HepG2 (cell line): Measurements from ENCODE around the gene ERC1. TPM values are rescaled to one million over a fixed set of nuclear protein-coding genes. Genes with fewer than 3 reads are reported as not detected.

Experiments used
- ATAC-seq: fragments of 200-7000 bp; cut with Tn5 transposase; 3 replicates; pipeline ENCODE4 v1.9.1; 2020; ENCODE audit warnings: mild to moderate bottlenecking, moderate library complexity
- BruUV-seq: library from RNA; stranded (reverse); fragments of 400-500 nt; replicated peaks from 2 replicates; lab custom pipeline; 2021; lab: Mats Ljungman, UMichigan
- CTCF ChIA-PET: fragments of 300-600 bp; formaldehyde crosslinking; extraction: SDS; loops from one replicate; lab custom pipeline; 2021; ENCODE audit warnings: low total read pairs, inconsistent platforms, low intra/inter-chr PET ratio; lab: Yijun Ruan, JAX
- POLR2A ChIA-PET: fragments of 350-600 bp; sonication (Branson Sonifier 250); formaldehyde crosslinking; loops from one replicate; lab custom pipeline; 2020; ENCODE audit warnings: antibody characterized with exemption, inconsistent platforms; lab: Yijun Ruan, JAX
- DNase-seq: peaks from one replicate; pipeline ENCODE4 v3.0.0-alpha.2; 2015; ENCODE audit warnings: low spot score
- FAIRE-seq: peaks from 3 replicates; lab custom pipeline; 2011; peaks lifted over from hg19 to GRCh38; lab: Jason Lieb, UNC
- H2AFZ ChIP-seq: one replicate; pipeline ENCODE4 v1.6.1; 2011; ENCODE audit warnings: low read length, inconsistent platforms
- H3K27ac ChIP-seq: fragments of 300-600 bp; 3 replicates; pipeline ENCODE4 v1.8.0; 2011; ENCODE audit warnings: mixed run types, mild to moderate bottlenecking, mixed read lengths, low read length, inconsistent platforms; ENCODE audit not compliant: insufficient read depth; ENCODE audit errors: extremely low read length
- H3K27me3 ChIP-seq, 2 experiments: fragments of 200-600 bp in 1 of 2; 2 replicates in 1 of 2; 3 replicates in 1 of 2; pipeline versions ENCODE4 v1.6.0 to v1.8.0; 2011; ENCODE audit warnings: low read length in 2 of 2, mild to moderate bottlenecking in 2 of 2, moderate library complexity in 2 of 2, inconsistent platforms in 1 of 2; ENCODE audit not compliant: insufficient read depth in 2 of 2, control insufficient read depth in 1 of 2
- H3K36me3 ChIP-seq, 2 experiments: fragments of 200-600 bp in 1 of 2; replicated peaks in 1 of 2; 2 replicates in 1 of 2; 3 replicates in 1 of 2; pipeline versions ENCODE4 v1.5.1 to v1.8.0; 2011; ENCODE audit warnings: low read length in 2 of 2, inconsistent platforms in 1 of 2; ENCODE audit not compliant: insufficient read depth in 2 of 2, control insufficient read depth in 1 of 2
- H3K4me1 ChIP-seq: 2 replicates; pipeline ENCODE4 v1.5.1; 2012; ENCODE audit warnings: low read length, inconsistent platforms; ENCODE audit not compliant: insufficient read depth
- H3K4me2 ChIP-seq: 2 replicates; pipeline ENCODE4 v1.6.0; 2011; ENCODE audit warnings: low read depth, low read length, inconsistent platforms
- H3K4me3 ChIP-seq, 3 experiments: fragments of 200-600 bp in 1 of 3; sonication (generic), shearing (Covaris generic) in 1 of 3; replicated peaks in 1 of 3; 2 replicates each; pipeline ENCODE4 v1.5.1; 2011 to 2016; ENCODE audit warnings: low read length in 3 of 3, inconsistent platforms in 2 of 3, low read depth in 2 of 3, mild to moderate bottlenecking in 2 of 3, control low read depth in 1 of 3, mixed read lengths in 1 of 3; ENCODE audit not compliant: insufficient read depth in 1 of 3
- H3K79me2 ChIP-seq: one replicate; pipeline ENCODE4 v1.6.1; 2011; ENCODE audit warnings: low read length, inconsistent platforms; ENCODE audit not compliant: insufficient read depth
- H3K9ac ChIP-seq: 2 replicates; pipeline ENCODE4 v1.6.0; 2011; ENCODE audit warnings: mild to moderate bottlenecking, low read depth, low read length, inconsistent platforms; ENCODE audit not compliant: insufficient read depth
- H3K9me3 ChIP-seq: 2 replicates; pipeline ENCODE4 v1.5.1; 2012; ENCODE audit warnings: mild to moderate bottlenecking, low read length
- H4K20me1 ChIP-seq: 2 replicates; pipeline ENCODE4 v1.6.0; 2011; ENCODE audit warnings: inconsistent platforms, mild to moderate bottlenecking, low read length, moderate library complexity; ENCODE audit not compliant: insufficient read depth
- AHR ChIP-seq: IDR thresholded peaks from 2 replicates; pipeline ENCODE4 v1.6.1; 2018; ENCODE audit warnings: missing genetic modification reagents, missing compliant biosample characterization
- ELF1 ChIP-seq: sonication (generic); formaldehyde crosslinking; IDR thresholded peaks from 2 replicates; pipeline ENCODE4 v1.4.0; 2020; ENCODE audit warnings: missing genetic modification reagents
- ERF ChIP-seq: IDR thresholded peaks from 2 replicates; pipeline ENCODE4 v1.6.1; 2018; ENCODE audit warnings: missing biosample characterization, missing genetic modification reagents
- FOXC1 ChIP-seq: sonication (generic); formaldehyde crosslinking; IDR thresholded peaks from 2 replicates; pipeline ENCODE4 v1.8.0; 2022; ENCODE audit warnings: mild to moderate bottlenecking, missing genetic modification reagents, borderline replicate concordance
- GTF2F1 ChIP-seq: fragments of 150-350 bp; IDR thresholded peaks from 2 replicates; pipeline ENCODE4 v1.6.1; 2014; ENCODE audit warnings: low read length
- MAZ ChIP-seq, 2 experiments: sonication (generic) in 1 of 2; formaldehyde crosslinking in 1 of 2; IDR thresholded peaks; 2 replicates each; pipeline versions ENCODE4 v1.5.0 to v1.6.1; 2012 to 2020; ENCODE audit warnings: low read depth in 2 of 2, mild to moderate bottlenecking in 2 of 2, borderline replicate concordance in 1 of 2, improper control_type of control experiment in 1 of 2, low read length in 1 of 2, missing genetic modification reagents in 1 of 2, moderate library complexity in 1 of 2
- RAD21 ChIP-seq: fragments of 450-650 bp; formaldehyde crosslinking; IDR thresholded peaks from 2 replicates; pipeline ENCODE4 v1.5.0; 2020; ENCODE audit warnings: mild to moderate bottlenecking
- SNAPC5 ChIP-seq: sonication (generic); formaldehyde crosslinking; IDR thresholded peaks from 2 replicates; pipeline ENCODE4 v1.8.1; 2023; ENCODE audit warnings: mild to moderate bottlenecking, missing genetic modification reagents, borderline replicate concordance
- SNRNP70 ChIP-seq: fragments of 200-400 bp; formaldehyde crosslinking; IDR thresholded peaks from 2 replicates; pipeline ENCODE4 v1.6.1; 2017; ENCODE audit warnings: mild to moderate bottlenecking, low read depth, low read length, moderate library complexity
- ZNF501 ChIP-seq: sonication (generic); formaldehyde crosslinking; IDR thresholded peaks from 2 replicates; pipeline ENCODE4 v1.5.1; 2020; ENCODE audit warnings: mild to moderate bottlenecking, moderate library complexity, missing genetic modification reagents
- ZNF574 ChIP-seq: sonication (generic); formaldehyde crosslinking; IDR thresholded peaks from 2 replicates; pipeline ENCODE4 v1.4.0; 2020; ENCODE audit warnings: missing genetic modification reagents
- ZNF598 ChIP-seq: sonication (generic); formaldehyde crosslinking; IDR thresholded peaks from 2 replicates; pipeline ENCODE4 v1.5.1; 2020; ENCODE audit warnings: mild to moderate bottlenecking, missing genetic modification reagents, borderline replicate concordance
- WGBS: methylation state at CpG from one replicate; pipeline ENCODE4 v1.1.6; 2017; ENCODE audit warnings: low lambda C conversion rate; 5-methylcytosine and 5-hydroxymethylcytosine counted together
- in situ Hi-C: cut with HindIII; loops from 2 replicates; pipeline ENCODE4 v1.10.0; 2017; ENCODE audit warnings: low pct_unique_long_range_greater_than_20kb; ENCODE audit not compliant: extremely low pct_ligation_motif_present
- intact Hi-C: fragments of 100-400 bp; cut with micrococcal nuclease; formaldehyde crosslinking; loops from one replicate; pipeline ENCODE4 v1.10.0; 2022; ENCODE audit not compliant: unreplicated experiment
- polyA plus RNA-seq, 8 experiments: library from polyadenylated mRNA; depleted of rRNA in 3 of 8; stranded (reverse) in 7 of 8; unstranded in 1 of 8; fragments of >200 nt; fragmentation: Illumina TruSeq in 4 of 8; extraction: Trizol in 4 of 8; gene quantifications; 2 replicates each; pipeline versions ENCODE4 v1.2.1 to v1.2.3, GENCODE V29; 2011 to 2016; ENCODE audit warnings: low read depth in 4 of 8, missing spikeins in 1 of 8, mixed read lengths in 1 of 8; ENCODE audit not compliant: insufficient read depth in 1 of 8
- total RNA-seq, 5 experiments: library from RNA; depleted of rRNA; stranded (reverse); fragments of >200 nt; fragmentation: Illumina TruSeq; extraction: Trizol; gene quantifications; 2 replicates each; pipeline ENCODE4 v1.2.3, GENCODE V29; 2016; ENCODE audit warnings: low read depth in 1 of 5

The ERC1 gene
- total and polyA plus RNA-seq, 2 of the 13 experiments (the other 11 are each of a cell fraction or from before 2014, with no cell fraction given): 6.1 to 12.4 TPM

- Histone ChIP-seq H3K27me3 (no peaks in the 10 kb centered on the region), H3K79me2 (no peaks in the 10 kb centered on the region), H2AFZ (no peak overlapping the region), H3K4me3 (no peak overlapping the region), H3K9ac (no peak overlapping the region), H3K27ac (no peak overlapping the region), H4K20me1 (no peaks in the 10 kb centered on the region), H3K4me1 (no peaks in the 10 kb centered on the region), H3K9me3 (no peaks in the 10 kb centered on the region), H3K36me3 (peaks cover 3 to 10% of the 10 kb centered on the region in 2 experiments; a peak in 2 of 5 replicates), H3K4me2 (no peak overlapping the region)
- in situ Hi-C loops: no loop called here
- POLR2A ChIA-PET: no interaction called here
- CTCF ChIA-PET: no interaction called here
- 97% methylated on average over 6 of the region's 6 CpGs for WGBS
- ATAC-seq (no peak), FAIRE-seq (no peak), DNase-seq (no peak)
- intact Hi-C loops: no loop called here
- no TSS peak for BruUV-seq
- TF ChIP-seq RAD21 (CRISPR knock-in tag): no peak
- no peak for TF ChIP-seq MAZ (IDR thresholded peaks at IDR 0.05; ENCODE audit: borderline replicate concordance, low read depth, low read length)
- TF ChIP-seq MAZ (CRISPR knock-in tag; IDR thresholded peaks at IDR 0.05; ENCODE audit: low read depth): no peak
- no peak for TF ChIP-seq SNRNP70
- TF ChIP-seq ELF1: no peak
- no peak for TF ChIP-seq ZNF598 (CRISPR knock-in tag)
- TF ChIP-seq ZNF574 (CRISPR knock-in tag): no peak
- no peak for TF ChIP-seq SNAPC5 (CRISPR knock-in tag)
- TF ChIP-seq FOXC1 (CRISPR knock-in tag): no peak
- no peak for TF ChIP-seq ZNF501 (CRISPR knock-in tag)
- TF ChIP-seq GTF2F1: no peak
- no peak for TF ChIP-seq AHR
- no peak for TF ChIP-seq ERF
Measured at GRCh38 chr12:1444142-1444516, 453.1 kb downstream of the ERC1 start.
